HG03457 (cell line): ENCODE measurements around the gene AFMID.
"Not testable (repeated sequence)": the region's sequence is repeated elsewhere in the genome, so short reads cannot be mapped to it uniquely, and the experiment has no call there.

Experiments used
- ATAC-seq: cut with Tn5 transposase; IDR thresholded peaks from one replicate; pipeline ENCODE4 v1.9.1; 2021; ENCODE audit warnings: moderate number of reproducible peaks; ENCODE audit not compliant: unreplicated experiment

The AFMID gene, protein sequence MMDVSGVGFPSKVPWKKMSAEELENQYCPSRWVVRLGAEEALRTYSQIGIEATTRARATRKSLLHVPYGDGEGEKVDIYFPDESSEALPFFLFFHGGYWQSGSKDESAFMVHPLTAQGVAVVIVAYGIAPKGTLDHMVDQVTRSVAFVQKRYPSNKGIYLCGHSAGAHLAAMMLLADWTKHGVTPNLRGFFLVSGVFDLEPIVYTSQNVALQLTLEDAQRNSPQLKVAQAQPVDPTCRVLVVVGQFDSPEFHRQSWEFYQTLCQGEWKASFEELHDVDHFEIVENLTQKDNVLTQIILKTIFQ

DNA sequence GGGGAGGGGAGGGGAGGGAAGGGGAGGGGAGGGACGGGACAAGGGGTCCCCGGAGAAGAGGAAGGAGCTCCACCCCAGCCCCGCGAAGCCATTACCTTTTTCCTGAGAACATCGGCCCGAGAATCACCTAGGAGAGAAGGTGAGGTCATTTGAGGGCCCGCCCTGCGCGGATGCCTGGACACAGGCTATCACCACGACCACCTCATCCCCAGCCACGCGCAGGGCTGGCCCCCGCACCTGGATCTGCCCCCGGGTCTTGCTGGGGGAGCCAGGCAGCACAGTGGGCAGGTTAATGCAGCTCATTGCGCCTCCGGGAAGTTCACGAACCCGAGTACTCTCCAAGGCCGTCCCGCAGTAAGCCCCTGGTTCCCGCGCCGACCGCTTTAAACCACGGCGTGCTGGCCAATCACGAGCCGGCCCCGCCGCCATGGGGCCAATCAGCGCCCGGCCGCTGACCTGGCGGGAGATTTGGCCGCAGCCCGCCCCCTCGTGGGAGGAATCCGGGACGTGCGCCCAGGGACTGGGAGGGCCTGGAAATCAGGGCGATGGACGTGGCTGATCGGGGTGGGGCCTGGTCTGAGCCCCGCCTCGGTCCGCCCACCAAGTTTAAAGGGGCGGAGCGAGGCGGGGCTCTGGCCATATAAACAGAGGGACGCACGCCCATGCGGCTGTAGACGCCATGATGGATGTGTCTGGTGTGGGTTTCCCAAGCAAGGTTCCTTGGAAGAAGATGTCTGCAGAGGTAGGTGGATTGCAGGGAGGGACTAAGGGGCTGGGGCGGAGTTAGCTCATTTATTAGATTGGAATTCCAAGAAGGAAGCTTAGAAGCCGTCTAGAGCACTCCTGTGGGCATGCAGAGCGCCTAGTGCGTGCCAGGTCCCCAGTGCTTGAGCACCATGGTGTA is at the start of gene AFMID, which contains the start of gene TK1:
TSS of gene AFMID (plus strand) at position 671 of the 904 bp plus-strand sequence. CDS start at position 680, 9 bp downstream.
TSS of gene TK1 (minus strand) at position 361 of the 904 bp plus-strand sequence. CDS start at position 303, 58 bp downstream.
- peak; percentile 72 for ATAC-seq

DNA sequence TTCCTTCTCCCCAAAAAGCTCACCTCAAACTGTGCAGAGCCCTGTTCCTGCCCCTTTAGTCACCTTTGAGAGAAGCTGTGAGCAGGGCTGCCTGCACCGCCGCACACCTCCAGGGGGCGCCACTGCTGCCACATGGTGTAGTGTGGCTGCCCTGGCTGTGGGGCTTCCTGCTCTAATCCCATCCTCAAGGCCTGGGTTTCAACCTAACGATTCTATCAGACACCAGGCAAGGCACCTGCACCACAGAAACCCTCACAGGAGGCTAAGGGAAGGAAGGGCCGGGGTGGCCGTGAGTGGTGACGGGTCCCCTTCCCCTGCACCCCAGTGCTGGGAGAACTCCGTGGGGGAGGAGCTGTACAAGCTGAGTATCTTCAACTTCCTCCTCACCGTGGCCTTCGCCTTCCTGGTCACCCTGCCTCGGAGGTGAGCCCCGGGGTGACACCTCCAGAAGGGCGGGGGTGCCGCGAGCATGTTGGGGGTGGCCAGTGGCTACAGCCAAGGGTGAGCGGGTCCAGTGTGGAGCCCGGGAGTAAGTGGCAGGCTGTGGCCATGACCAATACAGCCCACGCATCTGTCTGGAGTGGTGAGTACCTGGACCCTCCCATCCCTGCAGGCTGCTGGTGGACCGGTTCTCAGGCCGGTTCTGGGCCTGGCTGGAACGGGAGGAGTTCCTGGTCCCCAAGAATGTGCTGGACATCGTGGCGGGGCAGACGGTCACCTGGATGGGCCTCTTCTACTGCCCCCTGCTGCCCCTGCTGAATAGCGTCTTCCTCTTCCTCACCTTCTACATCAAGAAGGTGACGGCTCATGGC is 49.6 kb upstream of the AFMID start:
- no peak for ATAC-seq

DNA sequence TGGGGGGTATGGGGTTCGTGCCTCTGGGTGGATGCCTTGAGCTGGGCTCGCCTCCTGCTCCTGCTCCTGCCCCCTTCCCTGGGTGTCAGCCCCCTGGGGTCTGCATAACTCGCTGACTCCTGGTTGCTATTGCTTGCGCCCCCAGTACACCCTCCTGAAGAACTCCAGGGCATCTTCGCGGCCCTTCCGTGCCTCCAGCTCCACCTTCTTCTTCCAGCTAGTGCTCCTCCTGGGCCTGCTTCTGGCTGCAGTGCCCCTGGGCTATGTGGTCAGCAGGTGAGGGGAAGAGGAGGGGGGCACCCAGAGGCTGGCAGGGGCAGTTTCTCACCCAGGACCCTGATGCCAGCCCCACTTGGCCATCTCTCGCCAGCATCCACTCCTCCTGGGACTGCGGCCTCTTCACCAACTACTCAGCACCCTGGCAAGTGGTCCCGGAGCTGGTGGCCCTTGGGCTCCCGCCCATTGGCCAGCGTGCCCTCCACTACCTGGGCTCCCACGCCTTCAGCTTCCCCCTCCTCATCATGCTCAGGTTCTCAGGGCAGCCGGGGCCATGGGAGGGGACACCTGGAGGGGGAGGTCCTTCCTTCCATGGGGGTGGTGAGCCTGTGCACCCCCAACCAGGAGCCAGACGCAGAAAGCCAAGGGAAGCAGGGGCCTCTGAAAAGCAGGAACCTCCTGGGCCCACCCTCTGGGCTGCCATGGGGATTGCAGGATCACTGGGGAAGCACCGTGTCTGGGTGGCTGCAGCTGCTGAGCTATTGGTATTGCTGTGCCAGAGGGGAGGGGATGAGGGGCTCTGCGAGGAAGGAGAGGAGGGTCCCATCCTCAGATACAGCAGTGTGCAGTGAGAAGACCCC is 48.7 kb upstream of the AFMID start:
- ATAC-seq: no peak

DNA sequence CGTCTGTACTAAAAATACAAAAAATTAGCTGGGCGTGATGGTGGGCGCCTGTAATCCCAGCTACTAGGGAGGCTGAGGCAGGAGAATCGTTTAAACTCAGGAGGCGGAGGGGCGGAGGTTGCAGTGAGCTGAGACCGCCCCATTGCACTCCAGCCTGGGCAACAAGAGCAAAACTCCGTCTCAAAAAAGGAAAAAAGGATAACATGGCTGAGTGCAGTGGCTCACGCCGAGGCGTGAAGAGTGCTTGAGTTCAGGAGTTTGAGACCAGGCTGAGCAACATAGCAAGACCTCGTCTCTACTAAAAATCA is 47.3 kb upstream of the AFMID start:
- not testable (repeated sequence) for ATAC-seq

DNA sequence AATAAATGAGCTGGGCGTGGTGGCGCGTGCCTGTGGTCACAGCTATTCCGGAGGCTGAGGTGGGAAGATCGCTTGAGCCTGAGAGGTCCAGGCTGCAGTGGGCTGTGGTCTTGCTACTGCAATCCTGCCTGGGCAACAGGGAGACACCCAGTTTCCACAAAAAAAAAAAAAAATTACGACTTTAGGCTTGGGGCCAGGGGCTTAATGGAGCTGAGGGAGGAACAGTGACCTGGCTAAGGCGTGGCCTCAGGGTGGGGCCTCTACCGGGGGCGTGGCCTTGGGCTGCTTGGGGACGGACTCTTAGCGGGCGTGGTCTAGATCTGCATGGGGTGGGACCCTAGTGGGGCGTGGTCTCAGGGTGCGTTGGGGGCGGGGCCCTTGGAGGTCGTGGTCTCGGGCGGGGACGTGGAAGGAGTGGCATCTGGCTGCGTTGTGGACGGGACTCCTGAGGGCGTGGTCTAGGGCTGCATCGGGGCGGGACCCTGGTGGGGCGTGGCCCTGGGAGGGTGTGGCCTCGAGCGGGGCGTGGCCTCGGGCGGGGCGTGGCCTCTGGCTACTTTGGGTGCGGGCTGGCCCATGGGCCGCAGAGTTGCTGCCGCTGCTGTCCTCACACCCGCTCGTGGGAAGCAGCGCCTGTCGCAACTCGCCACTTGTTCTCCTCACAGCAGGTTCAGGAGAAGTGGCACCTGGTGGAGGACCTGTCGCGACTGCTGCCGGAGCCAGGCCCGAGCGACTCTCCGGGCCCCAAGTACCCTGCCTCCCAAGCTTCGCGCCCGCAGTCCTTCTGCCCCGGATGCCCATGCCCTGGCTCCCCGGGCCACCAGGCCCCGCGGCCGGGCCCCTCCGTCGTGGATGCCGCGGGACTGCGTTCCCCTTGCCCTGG is 46.8 kb upstream of the AFMID start:
- peak; percentile 56 for ATAC-seq

DNA sequence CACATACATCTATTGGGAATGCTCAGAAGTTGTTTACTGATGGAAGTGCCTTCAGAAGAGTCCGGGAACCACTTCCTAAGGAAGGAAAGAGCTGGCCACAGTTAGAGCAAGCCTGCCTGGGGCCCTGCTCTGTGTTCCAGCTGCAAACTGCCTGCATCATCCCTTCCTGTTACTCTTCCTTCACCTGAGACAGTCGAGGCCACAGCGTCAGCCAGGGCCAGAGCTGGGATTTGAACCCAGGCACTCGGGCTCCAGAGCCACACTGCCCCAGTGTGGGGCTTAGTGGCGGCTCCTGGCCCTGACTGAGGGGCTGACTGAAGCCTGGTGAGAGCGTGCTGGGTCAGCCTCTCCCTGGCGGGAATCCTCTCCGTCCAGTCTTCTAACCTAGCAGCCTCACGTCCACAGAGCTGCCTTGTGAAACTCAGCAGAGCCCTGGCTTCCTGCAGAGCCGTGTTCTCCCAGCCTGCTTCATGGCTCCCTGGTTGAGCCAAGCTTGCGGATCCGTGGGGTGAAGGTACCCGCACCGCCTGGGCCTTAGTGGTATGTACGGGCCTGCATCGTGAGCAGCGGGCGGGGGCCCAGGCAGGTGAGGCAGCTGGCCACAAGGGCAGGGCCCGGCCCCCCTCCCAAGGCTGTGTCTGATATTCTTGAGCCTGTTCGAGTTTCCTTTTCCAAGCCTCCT is 45.6 kb upstream of the AFMID start:
- ATAC-seq: no peak

DNA sequence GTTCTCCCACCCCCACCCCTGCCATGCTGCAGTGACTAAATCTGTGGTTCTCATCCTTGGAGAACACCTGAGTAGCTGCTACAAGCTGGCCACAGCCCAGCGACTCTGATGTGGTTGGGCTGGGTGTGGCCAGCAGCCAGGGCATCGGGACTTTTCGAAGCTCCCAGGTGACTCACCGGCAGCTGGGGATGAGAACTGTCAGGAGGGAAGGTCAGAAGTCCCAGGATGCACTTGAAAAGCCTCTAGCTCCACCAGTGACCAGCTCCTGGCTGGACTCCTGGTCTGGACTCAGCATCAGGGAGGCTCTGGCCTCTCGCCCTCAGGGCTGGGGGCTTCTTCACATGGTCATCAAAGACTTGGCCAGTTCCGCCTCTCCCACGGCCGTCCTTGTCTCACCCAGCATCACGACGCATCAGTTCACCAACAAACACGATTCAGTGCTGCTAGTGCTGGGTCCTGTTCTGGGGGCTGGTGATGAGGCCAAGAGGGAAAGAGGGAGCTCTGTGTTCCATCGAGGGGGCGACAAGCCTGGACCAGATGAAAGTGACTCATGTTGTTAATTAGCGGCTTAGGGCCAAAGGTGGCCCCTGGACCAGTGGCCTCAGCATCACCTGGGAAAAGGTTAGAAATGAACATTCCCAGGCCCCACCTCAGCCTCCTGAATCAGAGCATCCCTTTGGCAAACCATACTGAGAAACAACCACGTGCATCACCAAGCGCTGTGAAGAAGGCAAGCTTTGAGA is 44.9 kb upstream of the AFMID start:
- no peak for ATAC-seq

DNA sequence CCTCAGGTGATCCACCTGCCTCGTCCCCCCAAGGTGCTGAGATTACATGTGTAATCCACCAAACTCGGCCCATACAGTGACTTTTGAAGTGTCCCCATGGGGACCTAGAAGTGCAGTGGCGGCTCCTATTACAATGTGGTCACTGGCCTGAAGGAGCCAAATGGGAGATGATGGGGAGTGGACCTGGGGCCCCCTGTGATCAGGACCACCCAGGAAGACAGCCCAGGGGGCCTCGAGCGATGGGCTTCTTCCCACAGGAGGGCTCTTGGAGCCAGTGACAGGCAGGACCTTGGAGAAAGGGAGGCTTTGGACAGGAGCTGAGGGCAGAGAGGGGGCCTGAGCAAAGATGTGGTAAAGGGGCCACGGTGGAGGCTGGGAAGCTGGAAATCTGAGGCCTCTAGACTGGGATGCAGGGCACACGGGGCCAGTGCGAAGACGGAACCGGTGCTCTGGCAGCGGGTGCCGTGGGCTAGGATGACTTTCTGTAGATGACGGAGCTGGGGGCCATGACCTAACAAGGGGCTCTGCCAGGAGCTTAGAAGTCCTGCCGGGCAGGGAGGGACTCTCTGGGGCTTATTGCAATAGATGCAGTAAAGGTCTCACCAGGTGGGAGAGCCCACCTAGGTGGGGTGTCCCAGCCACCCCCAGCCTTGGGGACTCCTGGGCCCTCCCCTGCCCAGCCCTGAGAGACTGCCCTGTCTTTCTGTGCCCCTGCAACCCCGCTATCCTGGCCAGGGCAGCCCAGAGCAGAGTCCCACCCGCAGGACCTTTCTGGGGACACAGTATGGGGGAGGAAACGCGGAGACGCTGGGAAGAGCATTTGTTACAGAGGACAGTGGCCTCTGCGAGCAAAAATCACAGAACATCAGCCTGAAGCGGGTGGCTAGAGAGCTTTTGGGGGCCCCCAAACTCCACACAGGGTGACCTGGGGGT is 43.7 kb upstream of the AFMID start:
- ATAC-seq: no peak

DNA sequence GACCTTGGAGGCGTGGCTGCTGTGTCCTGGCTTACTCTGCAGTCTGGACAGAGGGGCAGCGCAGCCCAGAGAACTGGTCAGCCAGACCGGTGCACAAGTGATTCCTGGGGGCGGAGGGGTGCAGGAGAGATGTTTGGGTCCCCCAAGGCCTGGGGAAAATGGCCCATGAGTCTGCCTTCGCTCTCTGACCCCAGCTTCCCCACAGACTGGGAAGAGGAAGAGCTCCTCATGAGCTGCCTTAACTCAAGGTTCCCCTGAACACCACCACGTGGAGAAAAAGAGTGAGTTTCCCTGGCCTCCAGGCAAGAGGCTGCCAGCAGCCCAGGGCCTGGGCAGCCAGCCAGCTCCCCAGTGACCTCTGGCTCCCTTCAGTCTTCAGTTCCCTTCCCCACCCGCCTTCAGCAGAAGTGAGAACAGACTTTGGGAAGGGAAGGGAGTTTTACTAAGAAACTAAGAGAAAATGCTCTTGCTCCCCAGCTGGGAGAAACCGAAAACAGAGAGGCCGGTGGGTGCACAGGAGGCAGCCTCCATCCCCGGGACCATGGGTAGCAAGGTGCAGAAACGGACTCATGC is 42.9 kb upstream of the AFMID start:
- no peak for ATAC-seq

DNA sequence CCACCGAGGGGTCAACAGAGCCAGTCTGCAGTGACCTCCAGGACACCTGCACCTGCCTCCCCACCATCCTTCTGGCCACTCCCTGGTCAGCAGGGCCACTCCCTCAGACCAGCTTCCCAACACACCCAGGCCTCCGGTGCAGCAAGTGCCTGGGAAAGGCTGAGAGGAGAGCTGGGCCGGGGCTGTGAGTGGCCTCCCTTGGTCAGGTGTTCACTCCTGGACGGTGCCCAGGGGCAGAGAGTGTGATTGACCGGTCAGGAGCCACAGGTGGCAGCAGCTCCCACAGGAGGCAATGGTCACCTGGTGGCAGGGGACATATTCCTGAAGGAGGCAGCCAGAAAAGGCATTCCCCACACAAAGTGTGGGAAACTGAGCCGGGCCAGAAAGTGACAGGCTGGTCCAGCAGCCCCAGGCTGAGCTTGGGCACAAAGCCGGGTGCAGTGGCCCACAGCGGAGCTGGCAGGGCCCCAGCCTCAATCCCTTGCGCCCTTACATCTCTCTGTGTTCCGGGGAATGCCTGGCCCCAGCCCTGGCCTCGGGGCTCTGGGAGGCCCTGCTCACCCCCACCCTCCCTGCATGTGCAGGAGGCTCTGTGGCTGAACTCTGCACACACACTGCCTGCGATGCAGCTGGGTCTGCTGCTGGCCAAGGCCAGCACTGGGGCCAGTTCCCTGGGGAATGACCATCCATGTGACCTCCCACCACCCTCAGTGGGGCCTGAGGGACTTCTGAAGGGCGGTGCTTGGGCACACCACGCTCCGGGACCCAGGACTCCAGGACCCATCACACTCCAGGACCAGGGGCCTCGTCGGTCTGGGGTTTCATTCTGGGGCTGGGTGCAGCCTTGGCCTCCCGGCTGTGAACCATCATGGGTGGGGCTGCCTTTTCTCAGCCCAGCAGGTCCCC is 42.2 kb upstream of the AFMID start:
- no peak for ATAC-seq

DNA sequence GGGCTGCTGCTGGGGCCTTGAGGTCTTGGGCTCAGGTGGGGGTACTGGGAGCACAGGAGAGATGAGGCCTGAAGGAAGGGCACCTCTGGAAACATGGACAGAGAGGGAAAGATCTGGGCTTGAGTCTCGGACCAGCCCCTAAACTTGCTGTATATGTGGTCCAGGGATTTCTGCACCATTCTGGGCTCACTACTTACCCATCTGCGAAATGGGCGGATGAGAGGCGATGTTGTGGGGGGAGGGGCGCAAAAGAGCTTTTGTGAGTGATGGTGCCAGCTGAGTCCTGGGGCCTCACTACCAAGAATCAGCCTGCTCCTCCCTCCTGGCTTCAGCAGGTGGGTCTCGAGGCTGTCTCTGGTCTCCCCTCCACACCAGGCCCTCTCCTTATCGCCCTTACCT is 40.7 kb upstream of the AFMID start:
- no peak for ATAC-seq

DNA sequence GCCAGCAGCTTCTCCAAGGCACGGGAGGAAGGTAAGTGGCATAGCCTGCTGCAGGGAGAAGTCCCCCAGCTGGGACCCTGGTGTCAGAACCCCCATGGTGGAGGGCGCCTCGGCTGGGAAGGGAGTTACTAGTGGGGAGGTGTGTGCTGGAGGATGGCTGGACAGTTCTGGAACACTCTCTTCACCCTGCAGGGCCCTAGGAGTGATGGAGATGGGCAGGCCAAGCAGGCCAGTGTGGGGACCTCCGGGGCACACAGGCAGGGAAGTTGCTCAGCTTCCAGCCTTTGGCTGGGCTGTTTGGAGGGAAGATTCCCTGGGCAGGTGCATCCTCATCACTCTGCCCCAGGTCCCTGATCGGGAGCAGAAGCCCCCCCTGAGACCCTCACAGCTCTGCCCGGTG is 40.3 kb upstream of the AFMID start:
- no peak for ATAC-seq

DNA sequence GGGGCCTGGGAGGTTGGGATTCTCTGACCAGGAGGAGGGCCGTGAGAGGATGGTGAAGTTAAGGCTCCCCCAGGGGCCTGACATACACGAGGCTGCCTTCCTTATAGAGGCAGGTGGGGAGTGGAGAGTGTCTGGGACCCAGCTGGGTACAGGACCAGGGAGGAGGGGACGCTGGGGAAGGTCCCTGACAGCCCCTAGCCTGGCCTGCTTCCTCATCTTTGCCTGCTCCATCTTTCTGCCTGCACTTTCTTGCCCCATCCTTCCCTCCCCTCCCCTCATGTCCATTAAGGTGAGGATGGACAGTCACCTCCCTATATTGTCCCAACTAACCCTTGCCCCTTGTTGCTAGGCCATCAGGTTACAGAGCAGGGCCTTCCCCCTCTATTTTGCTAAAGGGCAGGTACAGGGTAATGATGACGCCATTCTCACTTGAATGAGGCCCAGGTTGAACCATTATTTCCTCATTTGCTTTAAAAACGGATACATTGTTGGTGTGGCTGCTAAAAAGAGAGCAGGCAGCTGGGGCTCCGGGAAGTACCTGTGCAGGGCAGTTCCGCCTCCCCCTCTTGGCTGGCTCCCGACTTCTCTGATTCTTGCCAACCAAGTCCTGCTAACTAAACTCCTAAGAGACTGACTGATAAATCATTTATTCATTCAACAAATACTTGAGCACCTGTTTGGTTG is 39.7 kb upstream of the AFMID start:
- no peak for ATAC-seq

DNA sequence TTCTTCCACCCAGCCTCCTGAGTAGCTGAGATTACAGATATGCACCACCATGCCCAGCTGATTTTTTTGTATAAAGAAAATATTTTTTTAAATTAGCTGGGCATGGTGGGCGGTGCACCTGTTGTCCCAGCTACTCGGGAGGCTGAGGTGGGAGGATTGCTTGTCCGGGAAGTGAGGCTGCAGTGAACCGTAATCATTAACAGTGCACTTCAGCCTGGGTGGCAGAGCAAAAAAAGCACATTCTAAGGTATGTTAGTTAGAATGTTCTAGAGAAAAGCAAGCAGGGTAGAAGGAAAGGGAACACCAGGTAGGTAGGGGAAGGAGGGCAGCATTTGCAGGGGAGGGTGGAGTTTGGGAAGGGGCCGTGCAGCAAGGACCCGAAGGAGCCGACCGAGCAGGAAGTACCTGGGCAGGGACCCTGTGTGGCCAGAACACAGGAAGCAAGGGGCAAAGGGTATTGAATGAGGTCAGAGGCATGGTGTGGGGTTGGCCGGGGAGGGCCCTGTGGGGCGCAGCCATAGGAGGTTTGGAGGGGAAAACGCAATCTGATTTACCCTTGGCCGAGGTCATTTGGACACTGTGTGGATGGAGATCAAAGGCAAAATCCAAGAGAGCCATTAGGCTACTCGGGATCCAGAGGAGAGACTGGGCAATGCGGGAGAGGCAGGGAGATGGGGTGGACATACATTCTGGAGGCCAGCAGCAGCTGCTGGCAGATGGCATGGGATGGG is 38.7 kb upstream of the AFMID start:
- ATAC-seq: no peak
